Neural cell (in vitro differentiated cells): ENCODE data around the gene TMEM44.

ENCODE experiments used
- POLR2AphosphoS5 ChIP-seq: IDR thresholded peaks from 2 replicates; pipeline ENCODE4 v1.6.1; 2012
- TF ChIP-seq, protein P1 (sequence below): fragments of 450-650 bp; IDR thresholded peaks from 2 replicates; pipeline ENCODE4 v1.5.1; 2014; ENCODE audit warnings: antibody characterized with exemption, mild to moderate bottlenecking, moderate library complexity; ENCODE audit not compliant: poor library complexity, severe bottlenecking

DNA sequence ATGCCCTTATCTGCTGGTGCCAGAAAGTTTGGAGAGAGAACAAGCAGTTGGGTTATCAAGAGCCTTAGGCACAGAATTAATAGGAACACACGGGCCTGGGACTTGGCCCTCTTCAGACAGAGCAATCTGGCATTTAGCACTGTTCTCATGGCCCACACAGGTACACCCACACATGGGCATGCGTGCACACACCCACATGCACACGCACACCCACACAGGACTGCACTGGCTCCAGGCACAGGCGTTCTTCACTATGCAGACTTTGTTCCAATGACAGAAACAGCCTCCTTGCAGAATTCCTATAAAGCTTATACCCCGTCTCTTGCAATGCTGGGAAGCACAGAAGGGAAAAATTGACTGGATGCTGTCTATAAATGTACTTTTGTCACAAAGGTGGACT lies 36.3 kb downstream of the TMEM44 start:
- TF ChIP-seq, protein P1, sequence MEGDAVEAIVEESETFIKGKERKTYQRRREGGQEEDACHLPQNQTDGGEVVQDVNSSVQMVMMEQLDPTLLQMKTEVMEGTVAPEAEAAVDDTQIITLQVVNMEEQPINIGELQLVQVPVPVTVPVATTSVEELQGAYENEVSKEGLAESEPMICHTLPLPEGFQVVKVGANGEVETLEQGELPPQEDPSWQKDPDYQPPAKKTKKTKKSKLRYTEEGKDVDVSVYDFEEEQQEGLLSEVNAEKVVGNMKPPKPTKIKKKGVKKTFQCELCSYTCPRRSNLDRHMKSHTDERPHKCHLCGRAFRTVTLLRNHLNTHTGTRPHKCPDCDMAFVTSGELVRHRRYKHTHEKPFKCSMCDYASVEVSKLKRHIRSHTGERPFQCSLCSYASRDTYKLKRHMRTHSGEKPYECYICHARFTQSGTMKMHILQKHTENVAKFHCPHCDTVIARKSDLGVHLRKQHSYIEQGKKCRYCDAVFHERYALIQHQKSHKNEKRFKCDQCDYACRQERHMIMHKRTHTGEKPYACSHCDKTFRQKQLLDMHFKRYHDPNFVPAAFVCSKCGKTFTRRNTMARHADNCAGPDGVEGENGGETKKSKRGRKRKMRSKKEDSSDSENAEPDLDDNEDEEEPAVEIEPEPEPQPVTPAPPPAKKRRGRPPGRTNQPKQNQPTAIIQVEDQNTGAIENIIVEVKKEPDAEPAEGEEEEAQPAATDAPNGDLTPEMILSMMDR, result no peak
- no peak for TF ChIP-seq POLR2AphosphoS5
